ENCODE data around the gene AMN1.

GRCh38 chr12:31724557-31724956 is 4.3 kb downstream of the AMN1 start:
- TF ChIP-seq CTCF (IDR thresholded peaks at IDR 0.05) (no peak), POLR2A (IDR thresholded peaks at IDR 0.05) (no peak)

Measured in suprapubic skin (tissue), 3 donors.